ENCODE measurements around the gene ALPK3.
"Not testable (repeated sequence)": the region's sequence is repeated elsewhere in the genome, so short reads cannot be mapped to it uniquely, and the experiment has no call there.

The ALPK3 gene

DNA sequence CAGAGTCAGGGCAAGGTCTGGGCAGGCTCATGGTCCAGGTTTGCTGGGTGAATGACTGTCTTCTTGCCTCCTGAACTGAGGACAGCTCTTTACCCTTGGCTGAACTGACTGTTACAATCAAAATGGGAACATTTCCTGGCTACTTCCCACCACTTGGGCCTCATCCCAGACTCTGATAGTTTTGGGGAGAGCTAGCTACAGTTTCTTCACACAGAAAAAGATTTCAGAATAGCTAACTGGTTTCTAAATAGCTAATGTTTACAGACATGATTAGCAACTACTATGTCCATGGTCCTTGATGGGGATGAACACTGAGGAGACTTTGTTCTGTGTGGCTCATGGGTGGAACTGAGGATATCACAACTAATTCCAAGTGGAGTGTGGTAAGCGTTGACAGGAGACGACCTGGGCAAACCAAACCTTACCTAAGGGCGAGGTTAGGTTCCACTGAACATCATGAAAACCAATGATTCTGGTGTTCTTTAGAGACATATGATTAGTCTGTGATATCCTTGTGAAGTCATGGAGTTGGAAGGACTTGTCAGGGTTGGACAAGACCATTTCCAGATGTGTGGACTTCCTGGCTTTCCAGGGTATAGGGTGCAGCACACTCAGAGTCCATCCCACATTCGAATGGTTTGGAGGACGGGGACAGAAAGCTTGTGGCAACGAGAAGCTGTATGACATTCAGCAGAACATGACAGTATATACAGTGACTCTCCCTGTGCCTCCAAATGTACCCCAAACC is 7.3 kb downstream of the ALPK3 start:
- DNase-seq: no peak

DNA sequence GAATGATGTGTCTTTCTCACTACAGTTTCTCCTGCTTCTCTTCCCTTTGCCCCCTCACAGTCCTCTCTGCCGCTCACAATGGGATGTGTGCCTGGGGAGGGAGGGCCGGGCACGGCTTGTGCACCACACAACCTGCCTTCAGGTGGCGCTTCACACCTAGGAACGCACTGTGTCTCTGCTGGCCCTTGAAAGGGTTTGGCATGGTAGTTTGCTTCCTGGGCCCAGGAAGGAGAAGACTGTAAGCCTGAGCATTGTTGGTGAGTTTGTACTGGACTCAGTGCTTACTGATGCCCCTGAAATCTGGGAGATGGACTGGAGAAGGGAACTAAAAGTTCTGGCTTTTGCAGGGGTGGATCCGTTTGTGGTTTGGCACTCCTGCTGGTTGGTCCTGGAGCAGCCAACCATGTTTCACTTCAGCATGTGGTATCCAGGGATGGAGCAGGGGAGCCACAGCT is 9.2 kb downstream of the ALPK3 start:
- DNase-seq: peak; percentile 57

DNA sequence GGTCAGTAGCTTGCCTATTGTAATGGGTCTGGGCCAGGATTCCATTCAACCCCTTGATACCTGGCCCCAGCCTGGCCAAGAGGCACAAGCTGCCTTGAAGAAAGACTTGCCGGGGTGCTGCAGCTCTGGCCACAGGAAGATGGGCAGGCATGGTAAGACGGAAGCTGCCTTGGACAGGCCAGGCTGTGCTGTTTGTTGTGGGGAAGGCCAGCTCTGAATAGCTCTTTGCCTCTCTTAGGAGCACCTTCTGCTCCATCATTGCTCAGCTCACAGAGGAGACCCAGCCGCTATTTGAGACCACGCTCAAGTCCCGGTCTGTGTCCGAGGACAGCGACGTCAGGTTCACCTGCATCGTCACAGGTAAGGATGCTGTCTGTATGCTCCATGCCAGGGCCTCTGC is 10.1 kb downstream of the ALPK3 start:
- no peak for DNase-seq

DNA sequence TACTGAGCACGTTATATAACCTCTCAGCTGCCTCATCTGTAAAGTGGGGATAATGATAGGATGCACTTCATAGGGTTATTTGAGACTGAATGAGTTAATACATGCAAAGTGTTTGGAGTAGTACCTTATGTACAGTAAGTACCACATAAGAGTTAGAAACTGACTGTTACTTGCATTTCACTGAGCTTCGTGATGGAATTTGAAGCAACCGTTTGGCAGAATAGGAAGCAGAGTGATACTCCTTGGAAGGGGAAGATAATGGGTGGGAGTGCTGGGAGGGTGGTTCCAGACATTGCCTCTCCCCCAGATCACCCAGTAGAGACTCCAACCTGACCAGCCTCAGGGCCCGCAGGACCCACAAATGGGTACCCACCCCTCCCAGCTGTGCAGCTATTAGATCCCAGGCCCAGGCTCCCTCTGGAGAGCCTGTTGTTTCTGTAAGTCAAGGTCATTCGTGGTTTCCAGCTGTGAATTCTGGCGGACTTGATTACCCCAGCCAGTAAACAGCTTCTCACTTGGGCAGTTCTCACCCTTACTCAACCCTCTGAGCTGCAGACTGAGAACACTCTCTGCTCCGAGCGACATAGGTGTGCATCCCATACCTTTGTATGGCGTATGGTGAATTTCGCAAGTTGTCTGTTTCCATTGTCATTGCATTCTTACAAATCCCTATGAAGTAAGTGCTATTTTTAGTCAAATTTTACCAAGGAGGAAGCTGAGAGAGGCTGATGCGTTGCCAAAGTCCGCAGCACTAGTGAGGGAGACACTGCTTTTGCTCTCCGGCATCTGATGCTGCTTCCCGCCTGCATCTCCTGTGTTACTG is 11.1 kb downstream of the ALPK3 start:
- no peak for DNase-seq

DNA sequence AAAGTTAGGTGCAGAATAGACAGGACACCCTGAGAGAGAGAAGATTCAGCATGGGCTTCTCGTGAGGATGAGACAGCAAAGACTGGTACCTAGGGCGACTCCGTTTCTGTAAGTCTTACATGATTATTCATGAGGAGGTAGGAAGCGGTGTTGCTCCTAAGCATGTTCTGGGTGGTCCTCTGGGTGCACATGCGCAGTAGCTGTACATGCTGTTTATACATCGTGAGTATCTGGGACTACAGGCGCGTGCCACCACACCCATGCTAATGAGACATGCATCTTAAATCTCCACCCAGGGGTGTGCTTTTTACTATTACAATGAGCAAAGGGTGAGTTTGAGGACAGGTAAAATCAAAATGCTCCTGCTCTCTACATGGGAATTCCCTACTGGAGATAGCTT is 12.3 kb downstream of the ALPK3 start:
- DNase-seq: no peak

DNA sequence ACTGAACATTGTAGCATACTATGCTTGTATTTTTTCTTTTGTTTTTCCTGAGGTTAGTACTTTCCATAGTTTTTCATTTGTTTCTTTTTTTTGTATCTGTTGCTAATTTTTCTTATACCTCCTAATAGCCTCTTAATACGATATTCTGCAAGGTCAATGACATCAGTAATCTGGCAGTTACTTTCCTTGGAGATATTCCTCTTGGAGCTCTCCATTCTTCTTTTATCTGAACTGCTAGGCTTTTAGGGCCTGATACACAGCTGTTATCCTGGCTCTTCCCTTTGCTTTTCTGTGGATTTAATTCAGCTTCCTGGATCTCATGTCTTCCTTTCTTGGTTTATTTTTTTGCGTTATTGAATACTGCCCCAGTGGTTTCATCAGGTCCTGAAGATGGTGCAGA is 12.9 kb downstream of the ALPK3 start:
- DNase-seq: no peak

DNA sequence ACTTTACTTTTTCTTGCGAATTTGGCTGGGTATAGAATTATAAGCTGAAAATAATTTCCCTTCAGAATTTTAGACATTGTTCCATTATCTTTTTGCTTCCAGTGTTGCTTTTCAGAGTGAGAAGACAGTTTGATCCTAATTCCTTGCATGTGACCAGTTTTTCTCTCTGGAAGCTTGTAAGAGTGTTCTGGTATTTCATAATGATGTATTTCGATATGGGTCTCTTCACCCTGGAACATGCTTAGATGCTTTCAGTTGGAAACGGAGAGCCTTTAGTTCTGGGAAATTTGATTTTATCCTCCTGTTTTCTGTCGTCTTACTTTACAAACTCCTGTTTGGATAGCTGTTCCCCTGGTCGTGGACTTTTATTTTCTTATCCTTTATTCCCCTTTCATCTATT is 13.9 kb downstream of the ALPK3 start:
- DNase-seq: no peak

DNA sequence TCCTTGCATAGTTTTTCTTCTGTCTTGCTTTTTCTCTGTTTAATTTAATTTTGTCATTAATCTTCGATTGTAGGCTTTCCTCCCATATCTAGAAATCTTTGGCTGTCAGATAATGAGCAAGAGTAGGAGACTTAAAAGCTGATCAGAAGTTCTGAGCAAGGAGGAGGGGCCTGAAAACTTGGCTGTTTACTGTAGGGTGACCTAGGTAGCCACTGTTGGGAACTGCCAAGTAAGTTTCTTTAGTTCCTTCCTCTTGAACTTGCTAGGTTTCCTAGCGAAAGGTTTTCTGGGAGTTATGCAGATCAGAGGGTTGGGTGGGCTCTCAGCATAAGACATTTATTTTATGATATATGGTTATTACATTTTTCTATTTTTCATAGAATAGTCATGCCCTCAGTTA is 14.5 kb downstream of the ALPK3 start:
- DNase-seq: no peak

DNA sequence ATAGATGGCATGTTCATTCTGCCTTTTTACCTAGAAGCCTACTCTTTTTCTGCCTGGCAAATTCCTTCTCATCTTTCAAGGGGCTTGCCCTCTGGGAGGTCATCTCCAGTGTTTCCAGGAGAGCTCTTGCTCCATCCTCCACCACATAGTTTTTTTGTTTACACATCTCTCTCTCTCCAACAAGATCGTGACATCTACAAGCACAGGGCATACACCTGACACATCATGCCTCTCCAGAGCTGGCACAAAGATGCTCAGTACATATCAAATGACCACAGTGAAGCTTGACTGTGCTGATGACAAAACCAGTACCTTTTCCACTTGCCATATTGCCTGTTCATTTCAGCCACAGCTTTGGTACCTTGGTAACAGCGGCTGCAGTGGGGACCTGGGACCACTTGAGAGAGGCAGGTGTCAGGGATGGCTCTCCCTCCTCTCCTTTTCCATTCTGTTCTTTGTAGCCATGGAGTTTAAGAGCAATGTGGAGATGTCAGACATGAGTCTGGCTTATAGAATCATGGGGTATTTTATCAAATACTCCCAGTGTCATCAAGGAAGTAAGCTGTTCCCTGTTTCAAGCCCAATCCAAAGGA is 15.4 kb downstream of the ALPK3 start:
- DNase-seq: no peak

DNA sequence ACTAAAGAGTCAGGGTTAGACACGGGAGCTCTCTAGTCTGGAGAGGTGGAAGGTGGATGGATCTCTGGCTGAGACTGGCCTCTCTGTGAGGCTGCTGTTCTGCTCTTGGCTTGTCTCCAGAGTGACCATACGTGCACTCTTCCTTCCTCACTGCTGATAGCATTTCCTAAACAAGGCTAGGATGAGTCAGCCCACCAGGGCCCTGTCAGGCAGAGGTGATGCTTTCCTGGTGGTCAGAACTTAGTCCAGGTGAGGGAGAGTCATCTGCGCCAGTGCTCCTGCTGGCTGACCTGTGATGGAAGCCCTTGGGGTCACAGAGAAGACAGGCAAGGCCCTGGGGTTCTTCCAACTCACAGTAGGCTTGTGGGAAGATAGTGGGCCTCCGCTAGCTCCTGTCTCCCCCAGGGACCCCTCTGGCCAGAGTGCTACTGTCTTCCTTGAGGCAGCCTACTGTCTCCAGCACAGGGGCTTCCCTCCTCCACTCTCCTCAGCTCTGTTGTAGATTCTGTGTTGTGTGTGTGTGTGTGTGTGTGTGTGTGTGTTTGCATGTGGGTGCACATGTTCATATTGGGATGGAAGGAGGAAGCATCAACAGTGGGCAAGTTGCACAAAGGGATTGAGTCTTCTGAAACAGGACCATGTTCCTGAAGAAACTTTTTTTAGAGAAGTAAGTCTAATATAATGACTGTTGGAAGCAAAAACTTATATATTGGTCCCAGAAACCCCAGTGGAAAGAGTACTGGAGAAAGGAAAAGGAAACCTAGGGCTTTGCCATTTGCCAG is 16.5 kb downstream of the ALPK3 start:
- DNase-seq: no peak

DNA sequence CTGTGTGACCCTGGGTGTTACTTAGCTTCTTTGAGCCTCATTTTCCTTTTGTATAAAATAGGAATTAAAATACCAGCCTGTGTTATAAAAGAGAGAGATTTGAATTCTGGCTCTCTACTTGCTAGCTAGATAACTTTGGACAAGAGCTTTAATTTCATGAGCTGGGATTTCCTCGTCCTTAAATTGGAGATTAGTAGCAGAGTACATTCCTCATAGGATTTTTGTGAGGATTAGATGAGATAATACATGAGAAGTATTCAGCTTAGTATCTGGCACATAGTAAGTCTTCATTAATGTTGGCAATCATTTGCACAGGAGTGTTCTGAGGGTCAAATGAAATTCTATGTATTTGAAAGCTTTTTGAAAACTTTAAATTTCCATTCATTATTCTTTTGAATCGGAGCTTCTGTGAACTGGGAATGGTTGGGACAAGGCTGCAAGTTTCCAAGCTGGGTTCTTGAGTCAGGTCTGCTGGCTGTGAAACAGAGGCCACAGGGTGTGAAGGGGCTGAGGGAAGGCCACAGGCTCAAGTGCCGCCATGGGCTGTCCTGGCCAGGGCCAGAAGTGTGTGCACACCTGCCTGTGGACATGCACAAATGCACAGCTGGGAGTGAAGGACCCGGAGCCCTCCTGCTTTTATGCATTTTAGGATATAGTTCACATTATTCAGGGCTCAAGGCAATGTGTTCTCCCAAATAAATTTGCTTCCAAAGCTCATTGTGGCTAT is 17.2 kb downstream of the ALPK3 start:
- DNase-seq: no peak

DNA sequence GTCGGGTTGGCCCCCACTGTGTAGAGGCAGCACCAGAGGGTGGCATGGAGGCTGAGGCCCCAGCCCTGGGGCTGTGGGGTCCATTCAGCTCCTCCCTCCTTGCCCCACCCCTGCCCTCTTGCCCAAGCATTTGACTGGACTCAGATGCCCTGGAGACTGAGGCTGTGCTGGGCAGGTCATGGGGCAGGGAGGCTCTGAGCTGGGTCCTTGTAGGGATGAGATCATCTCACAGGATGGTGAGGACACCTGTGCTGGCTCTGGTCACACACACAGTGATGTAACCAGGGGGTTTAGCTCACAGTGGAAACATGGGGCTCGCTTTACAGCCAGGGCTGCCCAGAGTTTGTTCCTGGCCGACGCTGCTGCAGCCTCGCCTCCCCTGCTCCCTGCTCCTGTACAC is 17.8 kb downstream of the ALPK3 start:
- no peak for DNase-seq

DNA sequence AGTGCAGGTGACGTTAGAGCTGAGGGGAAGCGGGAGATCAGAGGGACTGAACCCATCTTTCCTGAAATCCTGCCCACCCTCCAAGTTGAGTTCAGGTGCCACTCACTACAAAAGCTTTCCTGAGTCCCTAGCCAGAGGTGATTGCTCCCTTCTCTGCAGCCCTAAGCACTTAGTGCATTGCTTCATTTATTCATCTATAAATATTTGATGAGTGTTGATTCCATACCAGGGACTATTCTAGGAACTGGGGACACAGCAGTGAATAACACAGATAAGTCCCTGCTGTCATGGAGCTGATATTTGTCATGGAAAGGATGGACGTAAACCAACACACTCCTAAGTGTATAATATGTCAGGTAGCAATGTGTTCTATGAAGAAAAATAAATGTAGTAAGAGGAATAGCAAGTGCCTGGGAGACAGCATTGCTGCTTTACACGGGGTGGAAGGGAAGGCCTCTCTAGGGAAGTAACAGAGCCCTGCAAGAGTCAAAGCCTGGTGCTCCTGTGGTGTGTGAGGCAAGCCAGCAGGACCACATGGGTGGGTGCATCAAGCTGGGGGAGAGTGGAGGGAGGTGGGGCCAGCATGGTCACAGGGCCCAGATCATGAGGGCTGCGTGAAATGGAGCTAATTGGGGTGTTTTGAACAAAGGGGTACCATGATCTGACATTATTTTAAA is 18.6 kb downstream of the ALPK3 start:
- DNase-seq: no peak

DNA sequence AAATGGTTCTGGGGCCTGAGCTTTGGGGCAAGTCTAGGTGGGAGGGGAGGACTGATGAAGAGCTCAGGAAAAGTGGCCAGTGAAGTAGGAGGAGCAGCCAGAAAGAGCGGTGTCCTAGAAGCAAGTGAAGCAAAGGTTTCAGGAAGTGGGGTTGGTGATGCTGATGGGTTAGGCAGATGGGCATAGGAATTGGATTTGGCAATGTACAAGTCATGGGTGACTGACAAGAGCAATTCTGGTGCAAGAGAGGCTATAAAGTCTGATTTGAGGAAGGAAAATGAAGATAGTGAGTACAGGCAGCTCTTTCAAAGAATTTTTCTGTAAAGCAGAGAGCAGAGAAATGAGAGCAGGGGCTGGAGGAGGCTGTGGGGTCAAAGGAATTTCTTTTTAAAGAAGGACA is 19.7 kb downstream of the ALPK3 start:
- no peak for DNase-seq

DNA sequence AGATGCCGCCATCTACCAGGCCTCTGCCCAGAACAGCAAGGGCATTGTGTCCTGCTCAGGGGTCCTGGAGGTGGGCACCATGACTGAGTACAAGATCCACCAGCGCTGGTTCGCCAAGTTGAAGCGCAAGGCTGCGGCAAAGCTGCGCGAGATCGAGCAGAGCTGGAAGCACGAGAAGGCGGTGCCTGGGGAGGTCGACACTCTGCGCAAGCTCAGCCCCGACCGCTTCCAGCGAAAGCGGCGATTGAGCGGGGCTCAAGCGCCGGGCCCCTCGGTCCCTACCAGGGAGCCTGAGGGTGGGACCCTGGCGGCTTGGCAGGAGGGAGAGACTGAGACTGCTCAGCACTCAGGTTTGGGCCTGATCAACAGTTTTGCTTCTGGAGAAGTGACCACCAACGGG is 22.6 kb downstream of the ALPK3 start:
- DNase-seq: no peak

DNA sequence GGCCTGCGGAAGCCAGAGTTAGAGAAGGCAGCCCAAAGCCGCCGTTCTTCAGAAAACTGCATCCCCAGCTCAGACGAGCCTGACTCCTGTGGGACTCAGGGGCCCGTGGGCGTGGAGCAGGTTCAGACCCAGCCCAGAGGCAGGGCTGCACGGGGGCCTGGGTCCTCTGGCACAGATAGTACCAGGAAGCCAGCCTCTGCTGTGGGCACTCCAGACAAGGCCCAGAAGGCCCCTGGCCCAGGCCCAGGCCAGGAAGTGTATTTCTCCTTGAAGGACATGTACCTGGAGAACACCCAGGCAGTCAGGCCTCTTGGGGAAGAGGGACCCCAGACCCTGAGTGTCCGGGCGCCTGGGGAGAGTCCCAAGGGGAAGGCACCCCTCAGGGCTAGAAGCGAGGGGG is 23.1 kb downstream of the ALPK3 start:
- DNase-seq: no peak

DNA sequence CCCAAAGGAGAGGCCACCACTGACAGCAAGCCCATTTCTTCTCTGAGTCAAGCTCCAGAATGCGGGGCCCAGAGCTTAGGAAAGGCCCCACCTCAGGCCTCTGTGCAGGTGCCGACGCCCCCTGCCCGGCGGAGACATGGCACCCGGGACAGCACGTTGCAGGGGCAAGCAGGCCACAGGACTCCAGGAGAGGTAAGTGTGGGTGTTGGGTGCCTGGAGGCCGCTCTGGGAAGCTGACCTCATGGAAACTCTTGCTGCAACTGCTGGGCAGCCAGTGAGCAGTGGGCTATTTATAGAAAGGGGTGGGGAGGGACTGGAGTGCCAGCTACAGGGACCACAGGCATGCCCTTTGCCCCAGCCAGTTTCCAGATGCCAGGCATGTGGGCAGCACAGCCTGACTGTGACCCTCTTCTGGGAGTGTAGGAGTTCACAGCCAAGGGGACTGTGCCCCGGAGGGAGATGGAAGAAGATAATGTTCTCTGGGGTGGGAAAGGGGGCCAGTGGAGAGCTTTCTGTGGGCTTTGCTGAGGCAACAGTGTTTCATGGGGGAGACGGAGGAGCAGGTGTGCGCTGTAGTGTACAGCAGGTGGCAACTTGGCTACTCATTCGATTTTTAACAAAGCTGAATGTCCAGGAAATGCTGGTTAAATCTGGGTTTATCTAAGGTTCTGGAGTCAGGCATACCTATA is 23.7 kb downstream of the ALPK3 start:
- no peak for DNase-seq

DNA sequence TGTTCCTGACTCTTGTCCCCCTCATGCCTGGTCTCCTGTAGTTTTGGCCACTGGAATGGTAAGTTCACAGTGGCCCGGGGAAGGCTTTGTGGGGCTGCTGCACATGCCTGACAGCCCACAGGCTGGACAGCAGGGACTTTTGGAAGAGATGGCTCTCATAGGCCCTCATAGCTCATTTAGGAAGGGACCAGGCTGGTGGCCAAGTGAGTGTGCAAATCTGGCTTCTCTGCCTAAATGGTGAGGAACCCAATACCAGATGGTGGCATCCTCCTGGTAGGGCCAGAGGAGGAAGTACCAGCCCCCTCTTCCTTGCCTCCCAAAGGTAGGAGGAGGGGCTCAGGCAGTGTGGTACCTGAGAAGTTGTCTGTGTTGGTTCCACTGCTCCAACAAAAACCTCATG is 25.6 kb downstream of the ALPK3 start:
- DNase-seq: no peak

DNA sequence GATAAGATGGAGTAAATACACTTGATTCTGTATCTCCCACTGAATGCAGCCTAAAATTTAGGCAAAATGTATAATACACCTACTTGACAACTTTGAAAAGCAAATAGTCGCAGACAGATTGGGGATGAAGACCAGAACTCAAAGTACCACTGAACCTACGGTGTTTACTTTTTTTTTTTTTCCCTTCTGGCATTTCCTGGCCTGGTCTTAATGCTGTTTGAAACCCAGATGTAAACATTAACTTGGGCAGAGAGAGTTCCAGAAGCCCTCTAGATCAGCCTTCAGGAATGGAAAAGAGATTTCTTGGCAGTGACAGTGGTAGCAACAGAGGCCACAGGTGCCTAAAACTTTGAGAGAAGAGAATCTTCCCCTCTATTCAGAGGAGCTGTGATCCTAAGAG is 27.8 kb downstream of the ALPK3 start:
- no peak for DNase-seq

DNA sequence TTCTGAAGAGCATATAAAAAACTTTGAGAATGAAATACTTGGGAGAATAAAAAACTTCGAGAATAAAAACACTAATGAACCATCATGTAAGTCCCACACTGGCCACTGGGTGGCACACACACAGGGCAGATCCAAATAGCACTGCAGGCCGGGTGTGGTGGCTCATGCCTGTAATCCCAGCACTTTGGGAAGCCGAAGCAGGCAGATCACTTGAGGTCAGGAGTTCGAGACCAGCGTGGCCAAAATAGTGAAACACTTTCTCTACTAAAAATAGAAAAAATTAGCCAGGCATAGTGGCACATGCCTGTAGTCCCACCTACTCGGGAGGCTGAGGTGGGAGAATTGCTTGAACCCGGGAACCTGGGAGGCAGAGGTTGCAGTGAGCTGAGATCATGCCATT is 28.5 kb downstream of the ALPK3 start:
- not testable (repeated sequence) for DNase-seq

DNA sequence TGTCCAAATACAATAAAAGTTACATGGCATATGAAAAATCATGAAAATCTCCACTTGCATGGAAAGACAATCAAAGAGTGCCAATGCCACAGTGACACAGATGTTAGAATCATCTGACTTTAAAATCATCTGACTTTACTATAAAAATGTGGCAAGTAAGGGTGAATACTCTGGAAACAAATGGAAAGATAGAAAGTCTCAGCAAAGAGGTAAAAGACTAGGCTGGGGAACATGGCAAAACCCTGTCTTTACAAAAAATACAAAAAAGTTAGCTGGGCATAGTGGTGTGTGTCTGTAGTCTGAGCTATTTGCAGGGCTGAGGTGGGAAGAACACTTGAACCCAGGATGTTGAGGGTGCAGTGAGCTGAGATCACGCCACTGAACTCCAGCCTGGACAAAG is 29.1 kb downstream of the ALPK3 start:
- no peak for DNase-seq

Measured in 8988T (cell line).